Esophagus squamous epithelium (tissue), 4 donors: ENCODE data around the gene MCM3.

Experiments
- CTCF ChIP-seq, 6 experiments: fragments of 450-650 bp in 4 of 6; fragments of 200-600 bp in 2 of 6; sonication (generic) in 2 of 6; IDR thresholded peaks; one replicate each; pipeline ENCODE4 v1.5.1; 2016 to 2019; ENCODE audit warnings: antibody characterized with exemption in 6 of 6, mild to moderate bottlenecking in 4 of 6, moderate library complexity in 4 of 6
- POLR2A ChIP-seq, 4 donors: fragments of 450-650 bp; IDR thresholded peaks; one replicate each; pipeline ENCODE4 v1.6.1; 2017; ENCODE audit warnings: antibody characterized with exemption in 4 of 4, mild to moderate bottlenecking in 4 of 4, moderate library complexity in 3 of 4

- TF ChIP-seq POLR2A (IDR thresholded peaks at IDR 0.05): no peak
- no peak for TF ChIP-seq CTCF (IDR thresholded peaks at IDR 0.05)
Observed at GRCh38 chr6:52249078-52249477, 35.5 kb downstream of the MCM3 start.
